Tibial nerve (tissue), 4 donors: Measurements from ENCODE around the gene ZNF827. TPM values are rescaled to one million over a fixed set of nuclear protein-coding genes. Genes with fewer than 3 reads are reported as not detected.
A peak's percentile ranks its signal among the peaks of the same experiment; 100 is the strongest.

Experiments
- DNase-seq, 2 donors: peaks; one replicate each; pipeline ENCODE4 v3.0.0-alpha.2; 2019; ENCODE audit warnings: low spot score in 2 of 2
- H3K27ac ChIP-seq, 4 donors: fragments of 200-600 bp; sonication (generic) in 3 of 4; one replicate each; pipeline ENCODE4 v1.5.1; 2017 to 2019; ENCODE audit warnings: mild to moderate bottlenecking in 1 of 4
- H3K27me3 ChIP-seq, 2 donors: fragments of 200-600 bp; sonication (generic) in 1 of 2; one replicate each; pipeline versions ENCODE4 v1.5.1 to v1.6.0; 2017 to 2019
- H3K36me3 ChIP-seq, 3 donors: fragments of 200-600 bp; sonication (generic); one replicate each; pipeline ENCODE4 v1.5.1; 2018 to 2019
- H3K4me1 ChIP-seq, 4 donors: fragments of 200-600 bp; sonication (generic) in 3 of 4; one replicate each; pipeline ENCODE4 v1.5.1; 2017 to 2019
- H3K4me3 ChIP-seq, 4 donors: fragments of 200-600 bp; sonication (generic) in 3 of 4; one replicate each; pipeline ENCODE4 v1.5.1; 2017 to 2019; ENCODE audit warnings: mild to moderate bottlenecking in 1 of 4, moderate library complexity in 1 of 4
- H3K9me3 ChIP-seq, 4 donors: fragments of 200-600 bp; sonication (generic) in 3 of 4; one replicate each; pipeline ENCODE4 v1.5.1; 2017 to 2019
- CTCF ChIP-seq, 5 experiments: fragments of 200-600 bp in 3 of 5; fragments of 450-650 bp in 2 of 5; sonication (generic) in 3 of 5; IDR thresholded peaks; one replicate each; pipeline ENCODE4 v1.5.1; 2016 to 2019; ENCODE audit warnings: antibody characterized with exemption in 5 of 5, mild to moderate bottlenecking in 3 of 5, moderate library complexity in 2 of 5
- EP300 ChIP-seq, 2 donors: sonication (generic); formaldehyde crosslinking; IDR thresholded peaks; one replicate each; pipeline ENCODE4 v1.6.1; 2017; ENCODE audit warnings: antibody characterized with exemption in 2 of 2, mild to moderate bottlenecking in 1 of 2
- POLR2A ChIP-seq, 2 donors: fragments of 450-650 bp; IDR thresholded peaks; one replicate each; pipeline ENCODE4 v1.6.1; 2017; ENCODE audit warnings: antibody characterized with exemption in 2 of 2, mild to moderate bottlenecking in 2 of 2, moderate library complexity in 2 of 2
- WGBS, 2 donors: methylation state at CpG; one replicate each; pipeline ENCODE4 v1.1.5; 2018; 5-methylcytosine and 5-hydroxymethylcytosine counted together
- total RNA-seq, 4 donors: library from RNA; depleted of rRNA; stranded (reverse); fragments of >200 nt; gene quantifications; one replicate each; pipeline ENCODE4 v1.1.0, GENCODE V29; 2016

ZNF827 gene
- total RNA-seq, 4 donors from 2014 or later: 3.7 to 10.0 (median 6.4) TPM

DNA sequence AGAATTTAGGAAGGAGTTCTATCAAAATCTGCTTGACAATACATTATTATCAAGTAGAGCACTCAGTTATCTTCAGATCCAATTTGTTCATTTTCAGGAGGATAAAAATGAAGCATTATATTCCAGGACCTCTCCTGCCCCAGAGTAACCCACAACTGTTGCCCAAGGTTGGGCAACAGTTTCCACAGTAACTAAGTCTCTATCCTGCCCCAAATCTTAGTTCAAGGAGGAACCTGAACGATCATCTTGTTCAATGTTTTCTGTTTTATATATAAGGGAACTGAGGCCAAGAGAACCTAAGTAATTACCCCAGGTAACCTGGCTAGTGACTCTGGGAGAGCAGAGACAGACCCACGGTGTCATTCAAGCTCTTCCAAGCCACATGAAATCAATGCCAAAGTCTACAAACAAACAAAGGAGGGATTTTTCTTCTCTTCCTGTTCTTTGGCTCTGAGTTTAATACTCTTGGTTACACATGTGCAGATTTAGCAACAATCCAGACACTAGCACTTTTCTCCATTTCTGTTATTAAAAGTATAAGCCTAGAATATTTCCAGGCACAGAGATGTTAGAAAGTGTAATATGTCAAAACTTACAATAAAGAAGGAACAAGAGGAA is 153.1 kb downstream of the ZNF827 start:
- H3K4me1 ChIP-seq: peaks cover 0 to 8% (median 0%) of the 10 kb centered on the region in 4 donors
- no peak overlapping the region for H3K4me3 ChIP-seq
- DNase-seq: no peak
- no peaks in the 10 kb centered on the region for H3K36me3 ChIP-seq
- H3K9me3 ChIP-seq: no peaks in the 10 kb centered on the region
- TF ChIP-seq EP300 (IDR thresholded peaks at IDR 0.05) (peak in 1 of 2 donors; percentile 25), CTCF (IDR thresholded peaks at IDR 0.05) (no peak), POLR2A (IDR thresholded peaks at IDR 0.05) (no peak)
- no peaks in the 10 kb centered on the region for H3K27me3 ChIP-seq
- H3K27ac ChIP-seq: peak overlapping the region in 1 of 4 donors; percentile 30
- WGBS, 2 donors: 32% methylated on average over 2 of the region's 2 CpGs

- WGBS, 2 donors: 49 to 57% methylated on average over 2 of the region's 2 CpGs
- no peak for DNase-seq
- H3K36me3 ChIP-seq: no peaks in the 10 kb centered on the region
- no peaks in the 10 kb centered on the region for H3K27me3 ChIP-seq
- no peak overlapping the region for H3K27ac ChIP-seq
- no peak overlapping the region for H3K4me3 ChIP-seq
- H3K9me3 ChIP-seq: no peaks in the 10 kb centered on the region
- peaks cover 0 to 8% (median 0%) of the 10 kb centered on the region in 4 donors for H3K4me1 ChIP-seq
- TF ChIP-seq EP300 (IDR thresholded peaks at IDR 0.05): no peak
- no peak for TF ChIP-seq POLR2A (IDR thresholded peaks at IDR 0.05)
- TF ChIP-seq CTCF (IDR thresholded peaks at IDR 0.05): no peak
Observed at GRCh38 chr4:145784036-145784435, 154.6 kb downstream of the ZNF827 start.

- Histone ChIP-seq H3K9me3 (no peaks in the 10 kb centered on the region), H3K27me3 (no peaks in the 10 kb centered on the region), H3K27ac (no peak overlapping the region), H3K36me3 (no peaks in the 10 kb centered on the region), H3K4me1 (peaks cover 0 to 8% (median 0%) of the 10 kb centered on the region in 4 donors), H3K4me3 (no peak overlapping the region)
- TF ChIP-seq CTCF (IDR thresholded peaks at IDR 0.05) (no peak), POLR2A (IDR thresholded peaks at IDR 0.05) (no peak), EP300 (IDR thresholded peaks at IDR 0.05) (no peak)
- WGBS, 2 donors: 82 to 89% methylated on average over 5 of the region's 5 CpGs
- DNase-seq: no peak
Observed at GRCh38 chr4:145782756-145783155, 155.9 kb downstream of the ZNF827 start.

GRCh38 chr4:145781351-145781750 is 157.3 kb downstream of the ZNF827 start:
- no peak overlapping the region for H3K27ac ChIP-seq
- no peaks in the 10 kb centered on the region for H3K36me3 ChIP-seq
- H3K4me1 ChIP-seq: peaks cover 0 to 7% (median 0%) of the 10 kb centered on the region in 4 donors
- no peaks in the 10 kb centered on the region for H3K27me3 ChIP-seq
- H3K4me3 ChIP-seq: no peak overlapping the region
- DNase-seq: no peak
- TF ChIP-seq EP300 (IDR thresholded peaks at IDR 0.05) (no peak), POLR2A (IDR thresholded peaks at IDR 0.05) (no peak), CTCF (IDR thresholded peaks at IDR 0.05) (no peak)
- 82 to 86% methylated on average over 2 of the region's 2 CpGs for WGBS, 2 donors
- no peaks in the 10 kb centered on the region for H3K9me3 ChIP-seq

DNA sequence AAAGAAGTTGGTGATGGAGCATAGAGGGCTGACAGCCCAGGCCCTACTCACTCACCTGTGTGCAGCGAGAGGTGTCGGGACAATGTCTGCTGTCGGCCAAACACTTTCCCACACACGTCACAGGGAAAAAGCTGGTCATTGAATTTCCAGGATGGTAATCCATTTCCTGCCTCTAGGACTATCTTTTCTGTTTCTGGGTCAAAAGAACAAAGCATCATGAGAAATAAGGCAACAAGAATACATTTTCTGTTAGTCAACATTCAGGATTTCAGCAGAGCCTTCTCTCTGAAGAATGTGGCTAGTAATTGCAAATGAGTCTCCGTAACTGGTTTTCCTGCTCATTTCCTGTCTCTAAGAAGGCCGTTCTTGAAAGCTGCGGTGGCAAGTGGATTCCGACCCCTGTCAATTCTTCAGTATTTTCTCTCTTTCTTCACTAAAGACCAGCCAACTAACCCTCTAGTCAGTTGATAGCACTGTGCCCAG is 159.3 kb downstream of the ZNF827 start:
- H3K4me3 ChIP-seq: no peak overlapping the region
- no peak for TF ChIP-seq POLR2A (IDR thresholded peaks at IDR 0.05)
- TF ChIP-seq EP300 (IDR thresholded peaks at IDR 0.05): no peak
- no peak for TF ChIP-seq CTCF (IDR thresholded peaks at IDR 0.05)
- H3K4me1 ChIP-seq: no peaks in the 10 kb centered on the region
- H3K27me3 ChIP-seq: no peaks in the 10 kb centered on the region
- peaks cover 0 to 14% (median 0%) of the 10 kb centered on the region in 3 donors for H3K36me3 ChIP-seq
- H3K27ac ChIP-seq: no peak overlapping the region
- WGBS, 2 donors: 85% methylated on average over 8 of the region's 8 CpGs
- no peak for DNase-seq
- H3K9me3 ChIP-seq: no peaks in the 10 kb centered on the region
